NCI-H226 (cell line): ENCODE measurements around the gene PRKACB.
"Not testable (repeated sequence)": the region's sequence is repeated elsewhere in the genome, so short reads cannot be mapped to it uniquely, and the experiment has no call there.

Source experiments
- DNase-seq: peaks from one replicate; pipeline ENCODE4 v3.0.0-alpha.2; 2015

PRKACB gene

DNA sequence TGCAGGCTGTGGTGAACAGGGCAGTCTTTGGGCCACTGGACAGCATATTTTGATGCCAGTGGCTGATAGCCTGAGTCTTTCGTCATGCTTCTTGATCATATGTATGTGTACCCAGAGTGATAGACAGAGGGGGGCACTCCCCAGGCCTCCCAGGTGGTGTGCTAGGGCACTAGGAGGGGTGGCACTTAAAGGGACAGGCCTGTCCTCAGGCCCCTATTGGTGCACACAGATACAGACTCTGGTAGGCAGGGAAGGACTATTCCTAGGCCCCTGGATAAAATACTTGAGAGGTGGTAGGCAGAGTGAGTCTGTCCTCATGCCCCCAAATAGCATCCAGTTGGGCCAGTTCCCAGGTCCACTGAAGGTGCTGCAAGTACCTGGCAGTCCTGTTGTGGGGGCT lies 80.8 kb downstream of the PRKACB start:
- no peak for DNase-seq

- DNase-seq = no peak
These were observed 81.6 kb downstream of the PRKACB start for GRCh38 chr1:84225646-84226045.

DNA sequence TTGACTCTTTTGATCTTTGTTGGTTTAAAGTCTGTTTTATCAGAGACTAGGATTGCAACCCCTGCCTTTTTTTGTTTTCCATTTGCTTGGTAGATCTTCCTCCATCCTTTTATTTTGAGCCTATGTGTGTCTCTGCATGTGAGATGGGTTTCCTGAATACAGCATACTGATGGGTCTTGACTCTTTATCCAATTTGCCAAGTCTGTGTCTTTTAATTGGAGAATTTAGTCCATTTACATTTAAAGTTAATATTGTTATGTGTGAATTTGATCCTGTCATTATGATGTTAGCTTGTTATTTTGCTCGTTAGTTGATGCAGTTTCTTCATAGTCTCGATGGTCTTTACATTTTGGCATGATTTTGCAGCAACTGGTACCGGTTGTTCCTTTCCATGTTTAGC lies 88.6 kb downstream of the PRKACB start:
- DNase-seq = not testable (repeated sequence)

- no peak for DNase-seq
These were observed 92.2 kb downstream of the PRKACB start for GRCh38 chr1:84236256-84236655.

DNA sequence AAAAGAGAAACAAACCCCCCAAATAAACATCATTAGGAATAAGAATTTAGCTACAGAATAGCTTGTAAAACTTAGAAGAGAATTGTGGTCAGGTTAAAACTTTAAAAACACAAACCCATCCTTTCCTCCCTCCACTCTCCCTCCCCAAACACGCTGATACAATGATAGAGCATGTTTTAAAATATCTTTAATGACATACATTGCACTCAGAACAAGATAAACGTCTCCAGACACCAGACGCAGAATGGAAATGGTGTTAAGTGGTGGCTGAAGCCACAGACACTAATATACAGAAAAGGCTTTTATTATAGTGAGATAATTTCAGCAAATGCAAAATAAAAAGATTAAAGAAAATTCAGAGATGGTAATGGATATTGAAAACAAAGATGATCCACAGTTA lies 98.6 kb downstream of the PRKACB start:
- no peak for DNase-seq

DNA sequence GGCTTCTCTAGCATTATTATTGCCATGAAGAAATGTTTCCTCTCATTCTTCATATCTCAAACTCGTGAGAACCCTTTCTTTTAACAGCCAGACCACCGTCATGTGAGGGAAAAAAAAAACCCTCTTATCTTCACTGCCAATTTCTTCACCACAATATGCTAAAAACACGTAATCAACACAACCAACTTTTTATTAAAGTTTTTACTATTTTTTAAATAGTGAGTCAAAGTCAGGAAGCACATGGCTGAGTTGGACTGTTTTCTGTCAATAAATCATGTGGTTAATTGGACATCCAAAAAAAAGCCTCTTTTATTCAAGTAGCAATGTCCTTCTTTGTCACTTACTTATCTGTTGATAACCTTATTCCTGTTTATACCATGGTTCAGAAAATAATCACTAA lies 101.5 kb downstream of the PRKACB start:
- DNase-seq = no peak

DNA sequence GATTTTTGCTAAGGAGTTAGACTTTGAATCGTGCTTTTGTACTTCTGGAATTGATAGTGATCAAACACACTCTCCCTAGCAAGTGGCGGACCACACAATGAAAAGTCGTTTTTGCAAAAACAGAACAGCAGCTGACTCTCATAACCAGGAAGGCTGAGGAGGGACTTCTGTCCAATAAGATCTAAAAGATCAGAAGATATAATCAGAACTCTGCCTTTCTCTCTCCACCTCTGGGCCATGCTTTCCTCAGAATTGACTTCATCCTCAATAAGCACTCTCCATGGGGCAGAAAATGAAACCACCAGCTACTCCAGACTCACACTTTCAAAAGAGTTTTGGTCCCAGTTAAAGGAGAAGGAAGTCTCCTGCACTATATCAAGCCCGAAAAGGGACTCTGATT lies 102.1 kb downstream of the PRKACB start:
- no peak for DNase-seq

- DNase-seq = no peak
These were observed 103.6 kb downstream of the PRKACB start for GRCh38 chr1:84247425-84248220.

DNA sequence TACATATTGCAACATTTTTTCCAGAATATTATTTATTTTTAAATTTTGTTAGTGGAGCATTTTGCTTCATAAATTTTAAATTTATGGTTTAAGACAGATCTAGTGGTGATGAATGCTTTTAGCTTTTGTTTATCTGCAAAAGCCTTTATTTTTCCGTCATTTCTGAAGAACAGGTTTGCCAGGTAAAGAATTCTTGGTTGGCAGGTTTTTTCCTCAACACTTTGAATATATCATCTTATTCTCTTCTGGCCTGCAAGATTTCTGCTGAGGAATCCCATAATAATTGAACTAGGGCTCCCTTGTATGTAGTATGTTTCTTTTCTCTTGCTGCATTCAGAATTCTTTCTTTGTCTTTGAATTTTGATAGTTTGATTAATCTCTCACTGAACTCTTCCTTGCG lies 106.6 kb downstream of the PRKACB start:
- DNase-seq = no peak

GRCh38 chr1:84253036-84253435 lies 109.0 kb downstream of the PRKACB start:
- no peak for DNase-seq

GRCh38 chr1:84253891-84254290 lies 109.8 kb downstream of the PRKACB start:
- DNase-seq = peak; percentile 44

GRCh38 chr1:84254703-84255238 lies 110.7 kb downstream of the PRKACB start:
- DNase-seq = no peak

- DNase-seq = no peak
These were observed 111.5 kb downstream of the PRKACB start for GRCh38 chr1:84255582-84255981.

DNA sequence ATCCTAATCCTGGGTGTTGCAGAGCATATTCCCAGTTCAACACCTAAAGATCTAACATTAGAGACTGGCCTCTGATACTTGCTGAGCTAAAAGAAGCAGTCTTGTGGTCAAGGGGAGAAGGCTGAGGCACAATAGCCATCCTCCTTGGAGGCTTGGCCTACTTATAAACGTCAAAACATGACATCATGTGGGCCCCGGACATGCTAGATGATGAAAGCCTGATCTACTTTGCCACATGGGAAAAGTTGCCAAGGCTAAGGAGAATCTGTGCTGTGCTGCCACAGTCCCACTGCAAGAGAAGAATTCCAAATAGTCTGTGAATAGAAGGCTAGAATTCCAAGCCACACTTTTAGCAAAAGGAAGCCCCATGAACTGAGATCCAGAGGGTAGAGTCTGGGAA lies 113.5 kb downstream of the PRKACB start:
- no peak for DNase-seq

GRCh38 chr1:84259376-84259775 lies 115.3 kb downstream of the PRKACB start:
- no peak for DNase-seq

- no peak for DNase-seq
These were observed 115.9 kb downstream of the PRKACB start for GRCh38 chr1:84259989-84260388.

GRCh38 chr1:84260852-84261518 lies 116.9 kb downstream of the PRKACB start:
- DNase-seq = no peak

GRCh38 chr1:84264961-84265360 lies 120.9 kb downstream of the PRKACB start:
- DNase-seq = no peak

GRCh38 chr1:84265867-84266266 lies 121.8 kb downstream of the PRKACB start:
- DNase-seq = no peak

DNA sequence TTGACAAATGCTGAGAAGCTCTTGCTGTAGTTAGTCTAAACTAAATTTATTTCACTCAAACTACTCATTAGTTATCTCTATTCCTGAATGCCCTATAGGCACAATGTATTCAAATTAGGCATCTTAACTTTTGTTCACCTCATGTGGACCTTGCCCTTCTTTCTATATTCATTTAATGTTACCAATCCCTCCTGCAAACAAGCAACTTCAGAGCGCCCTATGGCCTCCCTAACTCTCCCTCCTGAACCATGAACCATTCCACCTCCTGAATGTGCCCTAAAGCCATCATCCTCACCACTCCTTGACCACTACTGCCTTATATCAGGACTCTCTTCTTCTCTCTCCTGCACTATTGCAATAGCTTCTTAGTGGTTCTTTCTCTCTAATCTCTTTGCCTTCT lies 122.7 kb downstream of the PRKACB start:
- DNase-seq = no peak

GRCh38 chr1:84267476-84267875 lies 123.4 kb downstream of the PRKACB start:
- no peak for DNase-seq

DNA sequence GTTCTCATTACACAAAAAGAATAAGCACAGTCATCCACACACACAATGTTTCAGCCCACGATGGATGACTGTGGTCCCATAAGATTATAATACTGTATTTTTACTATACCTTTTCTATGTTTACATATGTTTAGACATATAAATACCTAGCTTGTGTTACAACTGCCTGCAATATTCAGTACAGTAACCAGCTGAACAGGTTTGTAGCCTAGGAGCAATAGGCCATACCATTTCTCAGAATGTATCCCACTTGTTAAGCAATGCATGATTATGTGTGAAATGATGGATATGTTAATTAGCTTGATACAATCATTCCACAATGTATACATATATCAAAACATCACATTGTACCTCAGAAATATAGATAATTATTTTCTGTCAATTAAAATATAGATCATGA lies 124.3 kb downstream of the PRKACB start:
- no peak for DNase-seq

DNA sequence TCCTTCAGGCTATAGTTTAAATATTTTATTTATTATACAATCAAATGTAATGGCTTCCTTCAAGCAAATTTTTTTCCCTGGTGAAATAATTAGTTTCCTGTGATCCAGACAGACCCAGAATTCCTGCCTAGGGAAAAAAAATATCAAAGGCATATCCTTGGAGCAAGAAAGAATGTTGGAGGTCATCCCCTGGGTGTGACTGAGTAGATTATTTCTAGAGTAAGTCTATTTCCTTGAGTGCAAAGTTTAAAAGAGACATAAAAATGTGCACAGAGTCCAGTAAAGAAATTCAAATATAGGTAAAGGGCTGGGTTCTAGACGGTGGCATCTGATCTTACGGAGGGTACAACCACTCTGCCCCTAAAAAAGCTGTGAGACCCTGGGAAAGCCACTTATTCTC lies 125.2 kb downstream of the PRKACB start:
- DNase-seq = no peak

DNA sequence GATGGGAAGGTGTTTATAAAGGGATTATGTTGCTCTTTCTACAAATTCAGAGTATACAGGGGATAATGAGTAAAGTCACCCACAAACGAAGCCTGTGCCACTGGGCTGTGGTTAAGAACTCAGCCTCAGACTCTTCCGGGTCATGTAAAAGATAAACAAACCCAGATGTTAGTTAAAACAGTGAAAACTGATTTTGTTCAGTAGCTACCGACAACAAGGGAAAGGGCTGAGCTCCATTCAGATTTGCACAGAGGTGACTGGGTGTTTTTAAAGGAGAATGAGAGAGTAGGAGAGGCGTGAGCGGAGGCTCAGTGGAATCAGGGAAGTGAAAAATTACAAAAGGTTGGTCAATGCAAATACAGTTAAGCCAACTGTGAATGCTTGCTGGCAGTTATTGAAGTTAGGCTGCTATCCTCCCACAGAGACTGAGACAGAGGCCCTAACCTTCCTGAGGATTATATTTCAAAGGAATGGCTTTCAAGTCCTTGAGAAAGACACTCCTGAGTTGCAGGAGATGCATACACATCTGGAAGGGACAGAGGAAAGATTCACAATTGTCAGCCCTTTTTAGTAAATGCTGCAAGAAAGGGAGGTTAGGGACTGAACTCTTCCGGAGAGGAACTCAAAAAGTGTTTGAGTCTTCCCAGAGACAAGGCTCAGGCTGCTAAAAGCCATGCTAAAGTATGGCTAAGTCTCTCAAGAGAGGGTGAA lies 127.5 kb downstream of the PRKACB start:
- no peak for DNase-seq
